DMS114 treated with DMSO at 0.1 percent for 48 hours (cell line): ENCODE data around the gene YY1.
"Not testable (repeated sequence)": the region's sequence is repeated elsewhere in the genome, so short reads cannot be mapped to it uniquely, and the experiment has no call there.

Experiments
- DNase-seq: peaks from one replicate; lab custom pipeline; 2025; ENCODE audit not compliant: unreplicated experiment; lab: John Stamatoyannopoulos, UW

The YY1 gene

GRCh38 chr14:100295376-100296105 lies 56.6 kb downstream of the YY1 start:
- DNase-seq: no peak

DNA sequence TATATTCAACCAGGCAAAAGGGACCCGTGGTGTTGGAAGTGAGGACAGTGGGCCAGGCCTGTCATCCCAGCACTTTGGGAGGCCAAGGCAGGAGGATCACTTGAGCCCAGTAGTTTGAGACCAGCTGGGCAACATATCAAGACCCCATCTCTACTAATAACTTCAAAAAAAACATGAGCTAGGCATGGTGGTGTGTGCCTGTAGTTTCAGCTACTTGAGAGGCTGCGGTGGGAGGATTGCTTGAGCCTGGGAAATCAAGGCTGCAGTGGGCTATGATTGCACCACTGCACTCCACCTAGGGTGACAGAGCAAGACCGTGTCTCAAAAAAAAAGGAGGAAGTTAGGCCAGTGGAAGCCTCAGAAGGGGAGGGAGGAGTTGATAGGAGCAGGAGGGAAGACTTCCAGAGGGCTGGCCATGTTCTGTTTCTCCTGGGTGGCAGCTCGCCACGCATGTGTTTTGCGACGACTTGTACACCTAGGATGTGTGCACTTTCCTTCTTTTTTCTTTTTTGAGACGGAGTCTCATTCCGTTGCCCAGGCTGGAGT lies 57.2 kb downstream of the YY1 start:
- DNase-seq: no peak

DNA sequence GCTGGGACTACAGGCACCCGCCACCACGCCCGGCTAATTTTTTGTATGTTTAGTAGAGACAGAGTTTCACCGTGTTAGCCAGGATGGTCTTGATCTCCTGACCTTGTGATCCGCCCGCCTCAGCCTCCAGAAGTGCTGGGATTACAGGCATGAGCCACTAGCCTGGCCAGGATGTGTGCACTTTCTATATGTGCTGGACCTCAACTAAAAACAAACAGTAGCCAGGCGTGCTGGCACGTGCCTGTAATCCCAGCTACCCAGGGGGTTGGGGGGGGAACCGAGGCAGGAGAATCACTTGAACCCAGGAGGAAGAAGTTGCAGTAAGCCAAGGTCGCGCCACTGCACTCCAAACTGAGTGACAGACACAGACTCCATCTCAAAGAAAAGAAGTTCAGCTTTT lies 57.8 kb downstream of the YY1 start:
- not testable (repeated sequence) for DNase-seq

DNA sequence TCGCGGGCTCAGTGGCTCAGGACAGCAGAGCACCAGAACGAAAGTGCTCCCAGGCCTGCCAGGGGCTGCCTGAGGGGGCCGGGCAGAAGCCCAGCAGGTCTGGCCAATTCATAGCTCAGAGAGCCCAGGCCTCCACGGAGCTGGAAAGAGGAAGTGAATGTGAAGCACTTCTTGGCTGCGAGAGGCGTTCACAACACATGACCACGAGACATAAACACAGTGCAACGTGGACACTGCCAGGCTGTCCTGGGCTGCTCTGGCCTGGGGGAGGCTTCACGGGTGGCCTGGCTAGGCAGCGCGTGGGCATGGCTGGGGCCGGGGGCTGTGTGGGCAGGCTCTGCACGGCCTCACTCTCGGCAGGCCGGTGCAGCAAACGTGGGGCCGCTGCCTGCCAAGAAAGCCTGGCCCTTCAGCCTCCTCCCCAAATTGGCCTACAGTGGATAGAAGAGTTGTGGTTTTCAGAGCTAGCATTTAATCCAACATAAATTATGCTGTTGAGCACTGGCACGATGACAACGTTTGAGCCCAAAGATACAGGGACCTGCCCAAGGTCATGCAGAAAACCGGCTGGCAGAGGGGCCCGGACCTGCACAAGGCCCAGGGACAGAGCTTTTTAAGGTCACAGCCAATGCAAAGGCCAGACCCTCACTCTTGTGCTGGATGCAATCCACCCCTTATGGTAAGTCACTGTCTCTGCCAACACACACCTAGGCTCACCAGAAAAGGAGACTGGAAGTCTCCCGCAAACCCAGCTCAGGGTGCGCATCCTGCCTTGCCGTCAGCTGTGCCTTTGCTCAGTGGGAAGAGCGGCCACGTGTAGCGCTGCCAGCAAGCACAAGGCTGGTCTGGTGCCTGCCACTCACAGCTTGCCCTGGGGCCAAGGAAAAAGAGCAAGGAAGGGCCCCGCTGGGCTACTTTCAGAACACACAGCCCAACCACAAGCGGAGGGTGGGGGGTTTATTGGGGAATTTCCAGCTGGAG lies 58.7 kb downstream of the YY1 start:
- no peak for DNase-seq

GRCh38 chr14:100298551-100299237 lies 59.8 kb downstream of the YY1 start:
- DNase-seq: no peak

DNA sequence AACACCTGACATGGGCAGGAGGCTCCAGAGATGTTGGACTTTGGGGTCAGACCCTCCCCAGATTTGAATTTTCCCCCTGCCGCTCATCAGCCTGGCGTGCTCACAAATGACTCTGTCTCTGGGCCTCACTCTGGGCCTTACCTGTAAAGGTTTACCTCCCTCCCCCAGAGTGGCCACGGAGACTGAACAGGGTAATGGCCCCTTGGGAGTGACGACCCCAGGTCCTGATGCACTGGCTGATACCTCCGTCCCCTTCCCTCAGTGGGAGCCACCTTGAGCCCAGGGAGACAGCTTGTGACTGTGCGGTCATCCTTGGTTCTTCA lies 60.3 kb downstream of the YY1 start:
- DNase-seq: no peak

- DNase-seq: no peak
Observed at GRCh38 chr14:100302616-100303015, 63.7 kb downstream of the YY1 start.

DNA sequence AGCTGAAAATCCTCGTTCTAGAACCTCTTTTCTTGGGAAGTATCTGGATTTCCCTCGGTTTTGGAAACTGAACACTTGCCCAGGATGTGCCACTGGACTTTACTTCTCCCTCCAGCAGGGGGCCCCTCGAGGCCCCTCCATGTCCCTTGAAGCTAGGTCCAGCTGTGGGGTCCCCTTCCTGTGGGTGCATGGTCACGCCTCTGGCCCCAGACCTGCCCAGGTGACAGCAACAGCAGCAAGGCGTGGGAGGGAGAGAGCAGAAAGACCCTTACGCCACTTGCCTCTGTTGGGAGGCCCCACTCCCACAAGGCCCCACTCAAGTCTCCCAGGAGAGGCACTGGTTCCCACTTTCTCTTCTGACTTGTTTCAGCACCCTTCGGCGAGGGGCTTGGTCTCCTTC lies 64.2 kb downstream of the YY1 start:
- DNase-seq: no peak

- no peak for DNase-seq
Observed at GRCh38 chr14:100303925-100304324, 65.0 kb downstream of the YY1 start.

DNA sequence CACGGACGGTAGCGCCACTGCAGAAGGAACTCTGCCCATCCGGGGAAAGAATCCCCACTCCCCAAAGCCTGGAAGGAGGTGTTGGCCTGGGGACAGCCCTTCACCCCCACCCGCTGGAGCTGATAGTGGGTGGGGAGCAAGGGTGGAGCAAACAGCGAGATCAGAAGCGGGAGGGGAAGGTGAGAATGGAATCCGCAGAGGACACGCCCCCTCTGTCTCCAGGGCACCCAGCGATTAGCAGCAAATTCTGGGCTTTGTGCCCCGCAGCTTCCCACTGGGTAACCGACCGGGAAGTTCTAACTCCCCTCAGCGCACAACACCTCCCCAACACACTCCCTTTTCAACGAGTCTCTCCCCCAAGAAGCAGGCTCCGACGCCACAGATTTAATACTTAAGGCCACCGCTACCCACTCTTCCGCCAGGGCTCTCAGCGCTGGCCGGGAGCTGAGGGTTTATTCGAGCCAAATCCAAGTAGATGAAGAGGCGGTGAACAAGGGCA lies 65.9 kb downstream of the YY1 start:
- no peak for DNase-seq

DNA sequence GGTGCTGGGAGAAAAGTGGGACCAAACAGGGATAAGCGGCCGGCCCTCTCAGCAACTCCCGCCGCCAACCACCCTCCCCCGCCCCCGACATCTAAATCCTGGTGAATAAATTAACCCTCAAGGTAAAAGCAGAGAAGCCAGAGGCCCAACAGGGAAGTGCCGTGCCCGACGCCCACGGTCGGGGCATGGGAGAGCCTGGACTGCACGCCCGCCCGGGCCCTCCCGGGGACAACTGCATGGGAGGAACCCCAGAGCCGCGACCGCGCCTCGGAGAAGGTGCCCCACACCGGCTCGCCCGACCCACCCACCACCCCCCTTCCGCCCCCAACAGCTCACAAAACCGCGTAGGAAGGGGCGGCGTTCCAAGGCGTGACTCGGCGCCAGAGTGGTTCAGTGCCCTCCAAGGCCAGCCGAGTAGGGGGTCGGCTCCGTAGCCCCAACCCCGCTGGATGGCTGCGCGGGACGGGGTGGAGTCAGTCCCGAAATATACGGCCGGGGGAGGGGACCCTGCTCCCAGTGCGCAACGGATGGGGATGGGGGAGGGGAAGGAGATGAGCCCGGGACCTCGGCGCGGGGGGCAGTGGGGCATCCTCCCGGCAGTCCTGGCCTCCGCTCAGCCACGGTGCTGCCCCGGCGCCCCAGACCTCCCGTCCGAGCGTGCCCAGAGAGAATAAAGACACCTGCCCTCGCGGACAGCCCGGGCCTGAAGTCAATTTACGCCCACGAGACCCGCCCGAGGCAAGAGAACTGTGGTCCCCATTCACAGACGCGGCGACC lies 66.6 kb downstream of the YY1 start:
- no peak for DNase-seq

GRCh38 chr14:100306101-100306997 lies 67.4 kb downstream of the YY1 start, which contains the start of gene SLC25A29:
Gene SLC25A29 (minus strand): TSS chr14:100306444. CDS start chr14:100306232, 212 bp downstream.
- peak; percentile 38 for DNase-seq

DNA sequence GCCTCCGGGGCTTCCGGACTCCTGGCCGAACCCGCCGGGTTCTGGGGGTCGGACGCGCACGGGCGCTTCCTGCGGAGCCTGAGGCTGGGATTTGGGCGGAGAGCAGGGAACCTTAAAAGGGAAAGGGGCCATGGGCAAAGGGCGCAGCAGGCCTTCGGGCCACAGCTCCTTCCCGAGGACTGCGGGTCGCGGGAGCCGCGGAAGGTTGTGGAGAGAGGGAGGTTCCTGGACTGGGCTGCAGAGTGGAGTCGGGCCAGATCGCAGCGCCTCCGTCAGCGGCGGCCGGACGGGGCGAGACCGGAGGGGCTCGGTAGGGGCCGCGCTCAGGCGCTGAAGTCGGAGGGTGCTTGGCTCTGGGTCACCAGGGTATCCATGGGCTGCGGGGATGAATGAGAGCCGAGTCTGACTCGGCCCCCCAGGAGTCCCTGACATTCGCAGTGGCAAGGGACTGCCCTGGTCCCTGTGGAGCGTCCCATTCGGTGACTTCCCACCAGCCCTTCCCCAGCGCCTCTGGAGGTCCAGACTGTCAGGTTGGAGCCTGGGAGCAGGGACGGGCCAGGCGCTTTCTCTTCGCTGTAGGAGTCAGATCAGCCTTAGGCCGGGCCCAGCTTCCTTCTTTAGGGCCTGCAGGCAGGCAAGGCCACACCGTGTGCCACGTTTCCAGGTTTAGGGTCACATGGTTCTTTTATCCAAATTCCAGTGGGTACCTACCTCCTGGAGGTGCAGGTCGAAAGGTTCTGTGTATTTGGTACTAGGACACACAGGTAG lies 68.2 kb downstream of the YY1 start:
- no peak for DNase-seq

GRCh38 chr14:100307766-100308426 lies 69.0 kb downstream of the YY1 start:
- no peak for DNase-seq

GRCh38 chr14:100308427-100308792 lies 69.5 kb downstream of the YY1 start:
- not testable (repeated sequence) for DNase-seq

GRCh38 chr14:100309028-100309737 lies 70.2 kb downstream of the YY1 start:
- no peak for DNase-seq

GRCh38 chr14:100312110-100312876 lies 73.3 kb downstream of the YY1 start:
- DNase-seq: not testable (repeated sequence)
